GM12874 (cell line): ENCODE results near the gene MAP2.

ENCODE experiments used
- TF ChIP-seq, protein P1 (sequence below): IDR thresholded peaks from 2 replicates; pipeline ENCODE4 v1.5.1; 2011; ENCODE audit warnings: low read depth, mild to moderate bottlenecking, control low read depth, low read length, moderate library complexity; ENCODE audit not compliant: insufficient read depth

The MAP2 gene

DNA sequence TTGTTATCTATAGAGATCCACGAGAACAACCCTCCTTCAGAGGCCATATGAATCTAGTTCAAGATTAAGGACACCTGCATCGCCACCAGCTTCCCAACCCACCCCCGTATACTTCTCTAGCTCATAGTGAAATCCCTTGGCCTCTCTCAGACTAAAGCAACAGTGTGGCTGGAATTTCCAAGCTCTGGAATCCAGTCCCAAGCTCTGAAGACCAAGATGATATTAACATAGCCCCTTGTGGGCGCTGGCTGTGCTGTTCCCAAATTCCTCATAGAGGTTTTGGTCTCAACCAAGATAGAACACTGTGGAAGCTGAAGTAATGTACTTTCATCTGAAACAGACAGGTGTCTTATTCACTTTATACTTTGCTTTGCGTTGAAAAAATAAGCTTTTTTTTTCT, 139.6 kb downstream of the MAP2 start:
- TF ChIP-seq, protein P1, sequence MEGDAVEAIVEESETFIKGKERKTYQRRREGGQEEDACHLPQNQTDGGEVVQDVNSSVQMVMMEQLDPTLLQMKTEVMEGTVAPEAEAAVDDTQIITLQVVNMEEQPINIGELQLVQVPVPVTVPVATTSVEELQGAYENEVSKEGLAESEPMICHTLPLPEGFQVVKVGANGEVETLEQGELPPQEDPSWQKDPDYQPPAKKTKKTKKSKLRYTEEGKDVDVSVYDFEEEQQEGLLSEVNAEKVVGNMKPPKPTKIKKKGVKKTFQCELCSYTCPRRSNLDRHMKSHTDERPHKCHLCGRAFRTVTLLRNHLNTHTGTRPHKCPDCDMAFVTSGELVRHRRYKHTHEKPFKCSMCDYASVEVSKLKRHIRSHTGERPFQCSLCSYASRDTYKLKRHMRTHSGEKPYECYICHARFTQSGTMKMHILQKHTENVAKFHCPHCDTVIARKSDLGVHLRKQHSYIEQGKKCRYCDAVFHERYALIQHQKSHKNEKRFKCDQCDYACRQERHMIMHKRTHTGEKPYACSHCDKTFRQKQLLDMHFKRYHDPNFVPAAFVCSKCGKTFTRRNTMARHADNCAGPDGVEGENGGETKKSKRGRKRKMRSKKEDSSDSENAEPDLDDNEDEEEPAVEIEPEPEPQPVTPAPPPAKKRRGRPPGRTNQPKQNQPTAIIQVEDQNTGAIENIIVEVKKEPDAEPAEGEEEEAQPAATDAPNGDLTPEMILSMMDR, result no peak

DNA sequence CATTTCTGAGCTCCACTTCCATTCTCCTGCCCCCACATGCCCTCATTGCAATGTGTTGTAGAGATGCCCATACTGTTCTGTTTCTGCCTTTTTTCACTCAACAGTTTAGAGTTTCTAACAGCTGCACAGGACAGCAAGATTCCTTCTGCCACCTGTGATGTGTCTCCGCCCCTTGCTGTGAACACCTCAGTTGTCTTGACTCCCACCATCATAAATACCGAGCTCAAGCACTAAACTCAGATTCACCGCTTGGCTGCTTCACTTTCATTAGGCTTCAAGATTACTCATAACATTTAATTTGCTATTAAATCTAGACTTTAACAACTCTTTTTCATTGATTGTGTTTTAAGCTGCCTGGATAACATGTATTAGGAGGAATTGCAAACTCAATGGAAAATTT, 141.0 kb downstream of the MAP2 start:
- TF ChIP-seq, protein P1, result no peak

DNA sequence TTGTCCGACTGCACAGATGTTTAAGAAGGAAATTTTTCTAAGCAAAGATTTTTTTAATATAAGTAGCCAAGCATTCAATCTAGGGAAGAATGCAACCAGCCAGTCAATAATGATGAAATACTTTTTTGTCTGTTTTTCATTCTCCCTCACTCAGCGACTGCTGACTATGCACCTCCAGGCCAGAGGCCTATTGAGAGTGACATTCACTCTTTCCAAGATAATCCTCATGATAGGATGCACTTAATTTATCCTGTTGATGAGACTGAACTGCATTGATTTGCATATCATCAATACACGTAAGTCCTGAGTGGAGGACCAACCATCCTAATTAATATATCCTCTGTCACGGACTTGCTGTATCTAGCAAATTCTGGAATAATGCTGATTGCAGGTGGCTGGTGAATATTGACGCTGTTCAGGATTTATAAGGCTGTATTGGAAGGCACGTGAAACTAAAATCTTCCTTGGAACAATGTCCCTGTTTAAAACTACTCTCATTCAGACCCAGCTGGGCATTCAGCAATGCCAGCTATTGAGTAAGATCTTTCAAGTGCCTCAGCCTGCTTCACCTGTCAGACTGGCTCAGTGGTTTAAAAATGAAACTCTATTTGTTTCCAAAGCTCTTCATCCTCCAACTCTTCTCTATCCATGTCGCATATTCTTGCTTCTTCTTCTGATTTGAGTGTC, 142.2 kb downstream of the MAP2 start:
- TF ChIP-seq, protein P1, result no peak

DNA sequence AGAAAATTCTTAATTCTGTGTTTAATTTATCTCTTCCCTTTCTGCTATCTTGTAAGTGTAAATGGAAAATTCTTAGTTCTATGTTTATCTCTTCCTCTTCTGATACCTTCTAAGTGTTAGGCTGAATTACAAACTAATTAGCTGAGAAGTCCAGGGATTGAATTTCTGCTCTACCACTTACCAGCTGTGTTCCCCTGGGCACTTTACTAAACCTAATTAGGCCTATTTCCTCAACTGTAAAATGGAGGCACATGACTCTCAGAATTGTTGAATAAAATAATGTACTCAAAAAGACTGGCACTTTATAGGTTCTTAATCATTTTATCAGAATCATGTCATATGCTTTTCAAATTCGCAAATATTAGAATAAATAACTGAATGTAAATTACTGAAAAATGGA, 146.3 kb downstream of the MAP2 start:
- TF ChIP-seq, protein P1, result no peak

DNA sequence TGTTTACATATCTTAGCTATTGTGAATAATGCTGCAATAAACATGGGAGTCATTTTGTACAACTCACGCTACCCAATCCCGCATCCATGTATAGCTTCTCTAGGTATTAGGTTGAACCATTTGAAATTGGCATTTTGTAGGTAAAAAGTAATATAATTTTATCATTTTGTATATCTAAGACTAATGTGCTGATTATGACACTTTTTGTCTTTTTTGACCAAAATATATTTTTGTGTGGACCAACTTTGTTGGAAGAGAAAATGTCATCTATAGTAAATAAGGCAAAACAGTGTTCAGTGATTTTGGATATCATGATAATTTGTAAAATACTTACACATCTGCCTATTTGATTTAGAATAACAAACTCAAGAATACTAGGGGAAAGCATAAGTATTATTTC, 150.7 kb downstream of the MAP2 start:
- TF ChIP-seq, protein P1, result no peak

DNA sequence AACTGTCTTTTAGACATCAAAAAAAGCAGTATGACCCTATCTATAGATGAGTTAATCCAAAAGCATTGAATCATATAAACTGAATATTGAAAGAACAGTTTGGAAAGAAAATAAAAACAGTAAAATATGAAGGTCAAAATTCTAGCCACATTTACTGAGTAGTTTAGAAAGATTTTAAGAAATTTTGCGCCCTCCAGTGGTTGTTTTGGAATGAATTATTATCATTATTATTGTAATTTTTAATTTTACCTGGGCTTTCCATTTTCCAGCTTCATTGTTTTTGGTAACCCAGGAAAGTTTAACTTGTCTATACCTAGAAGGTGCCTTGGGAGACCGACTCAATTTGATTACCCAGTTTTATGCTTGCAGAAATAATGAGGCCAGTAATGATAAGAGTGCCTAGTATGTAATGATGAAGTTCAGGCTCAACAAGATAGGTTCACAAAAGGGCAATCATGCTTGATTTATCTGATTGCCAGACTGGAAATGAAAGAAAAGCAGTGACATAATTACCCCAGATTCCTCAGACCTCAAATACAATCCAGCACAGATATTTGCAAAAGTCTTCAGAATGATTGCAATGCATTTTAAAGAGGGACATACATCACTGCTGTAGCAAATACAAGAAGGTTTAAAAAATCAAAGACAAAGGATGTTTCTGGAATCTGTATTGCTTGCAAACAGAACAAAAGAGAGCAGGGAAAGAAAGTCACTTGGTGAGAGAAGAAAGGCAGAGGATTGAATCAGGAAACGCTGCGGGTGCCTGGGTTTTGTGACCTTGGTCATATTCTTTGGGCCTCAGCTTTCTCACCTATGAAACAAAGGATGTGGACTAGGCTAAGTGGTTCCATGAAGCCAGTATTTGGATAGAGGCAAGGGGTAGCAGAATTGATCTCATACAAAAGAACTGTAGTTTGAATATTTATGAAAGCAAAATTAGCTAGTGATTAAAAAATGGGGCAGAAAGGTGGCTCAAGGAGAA, 153.8 kb downstream of the MAP2 start:
- TF ChIP-seq, protein P1, result no peak

DNA sequence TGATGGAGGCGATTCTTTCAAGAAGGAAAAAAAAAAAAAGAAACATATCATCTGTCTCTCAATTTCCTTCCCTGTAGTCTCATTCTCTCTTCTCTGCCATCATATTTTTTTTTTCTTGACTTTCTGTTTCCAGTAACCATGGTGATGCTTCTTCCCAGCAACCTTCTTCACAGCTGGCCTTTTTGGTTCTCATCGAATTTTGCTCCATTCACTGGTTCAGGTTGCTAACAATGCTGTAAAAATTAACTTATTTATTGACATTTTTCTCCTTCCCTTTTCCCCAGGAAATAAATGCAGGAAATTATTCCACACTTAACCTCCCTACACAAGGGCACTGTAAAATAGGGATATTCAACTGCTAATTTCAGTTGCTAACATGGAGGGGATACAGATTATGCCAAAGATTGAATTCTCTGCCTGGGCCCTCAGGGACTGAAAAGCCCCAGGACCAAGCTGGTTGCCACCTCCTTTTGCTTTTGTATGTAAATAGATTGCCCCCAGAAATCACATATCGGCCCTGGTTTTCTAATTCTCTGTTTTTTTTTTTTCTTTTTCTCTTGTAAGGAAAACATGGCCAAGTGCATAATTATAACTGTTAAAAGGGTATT, 154.7 kb downstream of the MAP2 start:
- TF ChIP-seq, protein P1, result no peak
